PC-3 (cell line): ENCODE data around the gene ADAMTS16.

ENCODE experiments used
- EZH2phosphoT487 ChIP-seq: fragments of 300-600 bp; sonication (generic); IDR thresholded peaks from 2 replicates; pipeline ENCODE4 v1.6.1; 2018; ENCODE audit warnings: mild to moderate bottlenecking, antibody characterized with exemption, low read length, borderline replicate concordance
- TF ChIP-seq, protein P1 (sequence below): fragments of 300-600 bp; sonication (generic); conservative IDR thresholded peaks from 2 replicates; pipeline ENCODE4 v1.5.1; 2017; ENCODE audit warnings: antibody characterized with exemption, low read depth, mild to moderate bottlenecking, low read length

DNA sequence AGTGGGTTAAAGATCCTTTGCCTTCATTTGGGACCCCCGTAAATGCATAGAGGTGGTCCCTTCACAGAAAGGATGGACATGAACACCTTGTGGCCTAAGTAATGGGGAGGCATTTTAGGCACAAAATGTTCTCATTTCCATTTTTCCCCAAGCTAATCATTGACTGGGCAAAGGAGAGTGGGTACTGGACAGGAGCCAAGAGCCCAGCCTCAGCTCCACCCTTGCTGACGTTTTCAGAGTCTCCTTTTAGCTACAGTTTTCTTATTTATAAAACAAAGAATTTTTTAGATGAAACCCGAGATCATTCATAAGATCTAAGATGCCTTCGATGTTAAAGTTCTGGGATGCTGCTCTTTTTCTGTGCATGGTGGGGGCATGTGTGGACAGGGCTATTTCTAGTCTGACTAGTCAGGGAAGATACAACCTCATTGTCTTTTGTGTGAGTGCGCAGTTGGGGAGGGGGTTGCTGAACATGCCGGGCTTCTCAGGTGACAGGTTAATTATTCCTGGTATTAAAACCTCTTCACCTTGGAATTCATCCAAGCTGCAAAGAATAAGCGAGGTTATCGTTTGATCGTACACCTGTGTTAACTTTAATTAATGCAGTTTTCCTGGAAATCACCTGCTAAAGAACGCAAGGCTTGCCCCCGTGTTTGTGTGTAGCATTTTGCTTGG is 48.4 kb downstream of the ADAMTS16 start:
- TF ChIP-seq, protein P1, sequence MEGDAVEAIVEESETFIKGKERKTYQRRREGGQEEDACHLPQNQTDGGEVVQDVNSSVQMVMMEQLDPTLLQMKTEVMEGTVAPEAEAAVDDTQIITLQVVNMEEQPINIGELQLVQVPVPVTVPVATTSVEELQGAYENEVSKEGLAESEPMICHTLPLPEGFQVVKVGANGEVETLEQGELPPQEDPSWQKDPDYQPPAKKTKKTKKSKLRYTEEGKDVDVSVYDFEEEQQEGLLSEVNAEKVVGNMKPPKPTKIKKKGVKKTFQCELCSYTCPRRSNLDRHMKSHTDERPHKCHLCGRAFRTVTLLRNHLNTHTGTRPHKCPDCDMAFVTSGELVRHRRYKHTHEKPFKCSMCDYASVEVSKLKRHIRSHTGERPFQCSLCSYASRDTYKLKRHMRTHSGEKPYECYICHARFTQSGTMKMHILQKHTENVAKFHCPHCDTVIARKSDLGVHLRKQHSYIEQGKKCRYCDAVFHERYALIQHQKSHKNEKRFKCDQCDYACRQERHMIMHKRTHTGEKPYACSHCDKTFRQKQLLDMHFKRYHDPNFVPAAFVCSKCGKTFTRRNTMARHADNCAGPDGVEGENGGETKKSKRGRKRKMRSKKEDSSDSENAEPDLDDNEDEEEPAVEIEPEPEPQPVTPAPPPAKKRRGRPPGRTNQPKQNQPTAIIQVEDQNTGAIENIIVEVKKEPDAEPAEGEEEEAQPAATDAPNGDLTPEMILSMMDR, result no peak
- no peak for TF ChIP-seq EZH2phosphoT487
